Thymus (tissue), 11 donors: Measurements from ENCODE around the gene USF2. TPM values are rescaled to one million over a fixed set of nuclear protein-coding genes. Genes with fewer than 3 reads are reported as not detected.
A peak's percentile ranks its signal among the peaks of the same experiment; 100 is the strongest.

ENCODE experiments used
- DNase-seq, 9 donors: peaks; one replicate each; pipeline ENCODE4 v3.0.0-alpha.2; 2013; ENCODE audit warnings: low spot score in 9 of 9, low read depth in 6 of 9, missing footprints in 1 of 9
- H3K27ac ChIP-seq, 2 donors: one replicate each; pipeline ENCODE4 v1.5.1; 2013; ENCODE audit warnings: control low read depth in 1 of 2, low read depth in 1 of 2, low read length in 1 of 2, mild to moderate bottlenecking in 1 of 2, moderate library complexity in 1 of 2
- H3K27me3 ChIP-seq, 2 donors: one replicate each; pipeline ENCODE4 v1.5.1; 2013; ENCODE audit warnings: low read length in 1 of 2; ENCODE audit not compliant: control insufficient read depth in 2 of 2, insufficient read depth in 1 of 2
- H3K36me3 ChIP-seq, 2 donors: one replicate each; pipeline ENCODE4 v1.5.1; 2013; ENCODE audit warnings: low read length in 1 of 2, mild to moderate bottlenecking in 1 of 2, moderate library complexity in 1 of 2; ENCODE audit not compliant: control insufficient read depth in 2 of 2, insufficient read depth in 2 of 2
- H3K4me1 ChIP-seq, 2 donors: one replicate each; pipeline ENCODE4 v1.5.1; 2013; ENCODE audit warnings: low read length in 2 of 2; ENCODE audit not compliant: control insufficient read depth in 2 of 2, insufficient read depth in 2 of 2
- H3K4me3 ChIP-seq, 2 donors: one replicate each; pipeline ENCODE4 v1.5.1; 2013; ENCODE audit warnings: low read length in 2 of 2, control low read depth in 1 of 2, mild to moderate bottlenecking in 1 of 2
- H3K9me3 ChIP-seq, 2 donors: one replicate each; pipeline ENCODE4 v1.5.1; 2013; ENCODE audit warnings: low read length in 1 of 2, mild to moderate bottlenecking in 1 of 2; ENCODE audit not compliant: control insufficient read depth in 2 of 2, insufficient read depth in 1 of 2
- WGBS: extraction: QIAGEN DNeasy Blood & Tissue Kit; methylation state at CpG from one replicate; pipeline ENCODE4 v1.1.7; 2013; 5-methylcytosine and 5-hydroxymethylcytosine counted together
- polyA plus RNA-seq: library from polyadenylated mRNA; stranded (reverse); fragments of 200-250 nt; gene quantifications from one replicate; pipeline ENCODE4 v1.2.3, GENCODE V29; 2013
- total RNA-seq: library from RNA; stranded (reverse); fragments of 120-200 nt; gene quantifications from one replicate; pipeline ENCODE4 v1.2.4, GENCODE V29; 2013
- donor health status: healthy.

USF2 gene
- total and polyA plus RNA-seq, 2 donors, result 58.8 to 151 TPM

- 93% methylated on average over 17 of the region's 17 CpGs for WGBS
- no peaks in the 10 kb centered on the region for H3K36me3 ChIP-seq
- no peak overlapping the region for H3K27ac ChIP-seq
- H3K9me3 ChIP-seq, result no peaks in the 10 kb centered on the region
- peaks cover 0 to 10% of the 10 kb centered on the region in 2 donors for H3K4me1 ChIP-seq
- H3K27me3 ChIP-seq, result peaks cover 0 to 19% of the 10 kb centered on the region in 2 donors
- no peak for DNase-seq
- H3K4me3 ChIP-seq, result no peak overlapping the region
These were observed 25.0 kb downstream of the USF2 start for GRCh38 chr19:35293808-35294207.

- Histone ChIP-seq H3K4me3 (no peak overlapping the region), H3K27me3 (peaks cover 0 to 19% of the 10 kb centered on the region in 2 donors), H3K27ac (no peak overlapping the region), H3K9me3 (no peaks in the 10 kb centered on the region), H3K4me1 (peaks cover 0 to 10% of the 10 kb centered on the region in 2 donors), H3K36me3 (no peaks in the 10 kb centered on the region)
- 78% methylated on average over 3 of the region's 3 CpGs for WGBS
- DNase-seq, result no peak
These were observed 25.6 kb downstream of the USF2 start for GRCh38 chr19:35294328-35294727.

- Histone ChIP-seq H3K9me3 (no peaks in the 10 kb centered on the region), H3K27ac (no peak overlapping the region), H3K4me3 (no peak overlapping the region), H3K4me1 (peaks cover 0 to 10% of the 10 kb centered on the region in 2 donors), H3K36me3 (no peaks in the 10 kb centered on the region), H3K27me3 (peaks cover 0 to 19% of the 10 kb centered on the region in 2 donors)
- WGBS, result 44% methylated on average over 25 of the region's 25 CpGs
- DNase-seq, result no peak
These were observed 26.4 kb downstream of the USF2 start for GRCh38 chr19:35294859-35295791.

GRCh38 chr19:35295792-35296462, 27.2 kb downstream of the USF2 start:
- no peaks in the 10 kb centered on the region for H3K36me3 ChIP-seq
- 6% methylated on average over 24 of the region's 24 CpGs for WGBS
- H3K4me3 ChIP-seq, result no peak overlapping the region
- H3K27ac ChIP-seq, result no peak overlapping the region
- H3K9me3 ChIP-seq, result no peaks in the 10 kb centered on the region
- DNase-seq, result peak in 4 of 9 donors; percentile 10 to 46 (median 28)
- H3K4me1 ChIP-seq, result peaks cover 0 to 10% of the 10 kb centered on the region in 2 donors
- peaks cover 0 to 17% of the 10 kb centered on the region in 2 donors for H3K27me3 ChIP-seq

- Histone ChIP-seq H3K9me3 (no peaks in the 10 kb centered on the region), H3K27me3 (peaks cover 0 to 17% of the 10 kb centered on the region in 2 donors), H3K4me3 (no peak overlapping the region), H3K27ac (no peak overlapping the region), H3K36me3 (no peaks in the 10 kb centered on the region), H3K4me1 (peaks cover 0 to 10% of the 10 kb centered on the region in 2 donors)
- WGBS, result 83% methylated on average over 7 of the region's 7 CpGs
- no peak for DNase-seq
These were observed 28.1 kb downstream of the USF2 start for GRCh38 chr19:35296644-35297514.

- Histone ChIP-seq H3K4me1 (peaks cover 0 to 10% of the 10 kb centered on the region in 2 donors), H3K27ac (no peak overlapping the region), H3K4me3 (no peak overlapping the region), H3K9me3 (no peaks in the 10 kb centered on the region), H3K27me3 (peaks cover 0 to 17% of the 10 kb centered on the region in 2 donors), H3K36me3 (no peaks in the 10 kb centered on the region)
- 96% methylated on average over 3 of the region's 3 CpGs for WGBS
- no peak for DNase-seq
These were observed 28.7 kb downstream of the USF2 start for GRCh38 chr19:35297515-35297848.

GRCh38 chr19:35297922-35298321, 29.2 kb downstream of the USF2 start:
- no peaks in the 10 kb centered on the region for H3K36me3 ChIP-seq
- DNase-seq, result no peak
- peaks cover 0 to 10% of the 10 kb centered on the region in 2 donors for H3K4me1 ChIP-seq
- WGBS, result over 99% methylated on average over 2 of the region's 2 CpGs
- H3K27me3 ChIP-seq, result peaks cover 0 to 17% of the 10 kb centered on the region in 2 donors
- H3K9me3 ChIP-seq, result no peaks in the 10 kb centered on the region
- no peak overlapping the region for H3K27ac ChIP-seq
- H3K4me3 ChIP-seq, result no peak overlapping the region

GRCh38 chr19:35298561-35298972, 29.8 kb downstream of the USF2 start:
- 93% methylated on average over 5 of the region's 5 CpGs for WGBS
- Histone ChIP-seq H3K4me1 (peaks cover 0 to 10% of the 10 kb centered on the region in 2 donors), H3K9me3 (no peaks in the 10 kb centered on the region), H3K4me3 (no peak overlapping the region), H3K36me3 (no peaks in the 10 kb centered on the region), H3K27me3 (peaks cover 0 to 17% of the 10 kb centered on the region in 2 donors), H3K27ac (no peak overlapping the region)
- DNase-seq, result no peak
